Natural killer cell treated with Interleukin-12 subunit alpha and Interleukin-12 subunit beta and Interleukin-15 and Interleukin-18, amount 100 ng/mL, for 72 hours (primary cell): ENCODE measurements around the gene NUDT9. TPM values are rescaled to one million over a fixed set of nuclear protein-coding genes. Genes with fewer than 3 reads are reported as not detected.
"Not testable (repeated sequence)": the region's sequence is repeated elsewhere in the genome, so short reads cannot be mapped to it uniquely, and the experiment has no call there.

Experiments used
- ATAC-seq, 2 donors: fragments of 150-1000 bp; cut with Tn5 transposase in 1 of 2; sonication (Bioruptor Pico), chemical (Tn5 transposase) in 1 of 2; 2 replicates each; pipeline ENCODE4 v1.10.0; 2021
- DNase-seq: peaks from one replicate; pipeline ENCODE4 v3.0.0; 2022; ENCODE audit warnings: low spot score
- H3K27ac Mint-ChIP-seq, 2 donors: 1 replicate in 1 of 2; 2 replicates in 1 of 2; pipeline ENCODE4 v1.8.0; 2022; ENCODE audit warnings: mixed read lengths in 2 of 2, mild to moderate bottlenecking in 1 of 2, moderate library complexity in 1 of 2
- H3K27me3 Mint-ChIP-seq, 2 donors: 1 replicate in 1 of 2; 2 replicates in 1 of 2; pipeline ENCODE4 v1.8.0; 2022; ENCODE audit warnings: mixed read lengths in 2 of 2
- H3K36me3 Mint-ChIP-seq: one replicate; pipeline ENCODE4 v1.8.0; 2022; ENCODE audit warnings: mixed read lengths
- H3K4me1 Mint-ChIP-seq, 2 donors: 1 replicate in 1 of 2; 2 replicates in 1 of 2; pipeline ENCODE4 v1.8.0; 2022; ENCODE audit warnings: low read depth in 2 of 2, mixed read lengths in 2 of 2, mild to moderate bottlenecking in 1 of 2
- H3K4me3 Mint-ChIP-seq: one replicate; pipeline ENCODE4 v1.8.0; 2022; ENCODE audit warnings: mixed read lengths
- H3K9me3 Mint-ChIP-seq: 2 replicates; pipeline ENCODE4 v1.8.0; 2022; ENCODE audit warnings: mixed read lengths
- total RNA-seq, 2 donors: library from RNA; stranded (reverse); gene quantifications; one replicate each; pipeline ENCODE4 v1.2.3, GENCODE V29; 2022

The NUDT9 gene
- total RNA-seq, 2 donors from 2014 or later = 14.6 to 18.2 TPM

DNA sequence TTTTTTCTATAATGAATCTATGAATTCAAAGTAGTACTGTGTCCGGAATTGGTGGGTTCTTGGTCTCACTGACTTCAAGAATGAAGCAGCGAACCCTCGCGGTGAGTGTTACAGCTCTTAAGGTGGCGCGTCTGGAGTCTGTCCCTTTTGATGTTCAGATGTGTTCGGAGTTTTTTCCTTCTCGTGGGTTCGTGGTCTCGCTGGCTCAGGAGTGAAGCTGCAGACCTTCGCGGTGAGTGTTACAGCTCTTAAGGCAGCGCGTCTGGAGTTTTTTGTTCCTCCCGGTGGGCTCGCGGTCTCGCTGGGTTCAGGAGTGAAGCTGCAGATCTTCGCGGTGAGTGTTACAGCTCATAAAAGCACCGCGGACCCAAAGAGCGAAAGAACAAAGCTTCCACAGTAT is 27.3 kb upstream of the NUDT9 start:
- not testable (repeated sequence) for ATAC-seq, H3K27me3 Mint-ChIP-seq, H3K4me1 Mint-ChIP-seq, H3K36me3 Mint-ChIP-seq, H3K27ac Mint-ChIP-seq, DNase-seq, H3K9me3 Mint-ChIP-seq
- peak overlapping the region; percentile 56 for H3K4me3 Mint-ChIP-seq

DNA sequence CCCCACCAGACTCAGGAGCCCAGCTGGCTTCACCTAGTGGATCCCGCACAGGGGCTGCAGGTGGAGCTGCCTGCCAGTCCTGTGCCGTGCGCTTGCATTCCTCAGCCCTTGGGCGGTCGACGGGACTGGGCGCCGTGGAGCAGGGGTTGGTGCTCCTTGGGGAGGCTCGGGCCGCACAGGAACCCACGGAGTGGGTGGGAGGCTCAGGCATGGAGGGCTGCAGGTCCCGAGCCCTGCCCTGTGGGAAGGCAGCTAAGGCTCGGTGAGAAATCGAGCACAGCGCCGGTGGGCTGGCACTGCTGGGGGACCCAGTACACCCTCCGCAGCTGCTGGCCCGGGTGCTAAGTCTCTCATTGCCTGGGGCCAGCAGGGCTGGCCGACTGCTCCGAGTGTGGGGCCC is 26.5 kb upstream of the NUDT9 start:
- H3K4me3 Mint-ChIP-seq, H3K27me3 Mint-ChIP-seq, H3K27ac Mint-ChIP-seq, ATAC-seq, H3K36me3 Mint-ChIP-seq, DNase-seq, H3K4me1 Mint-ChIP-seq, H3K9me3 Mint-ChIP-seq: not testable (repeated sequence)

DNA sequence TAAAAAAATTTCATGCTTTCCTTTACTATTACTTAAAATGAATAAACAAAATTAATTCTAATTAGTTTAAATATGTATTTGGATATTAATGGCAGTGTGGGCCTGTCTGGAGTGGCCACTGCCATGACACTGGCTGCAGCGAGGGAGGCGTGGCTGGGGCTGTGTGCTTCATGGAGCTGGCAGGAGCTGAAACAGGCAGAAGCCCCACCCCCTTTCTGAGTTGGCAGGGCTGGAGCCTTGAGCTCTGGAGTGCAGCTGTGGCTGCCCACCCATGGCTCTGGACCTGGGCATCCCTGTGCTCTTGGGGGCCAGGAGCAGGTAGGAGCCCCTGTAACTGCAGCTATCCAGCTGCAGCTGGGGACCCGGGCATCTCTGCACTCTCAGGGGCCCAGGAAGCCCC is 23.2 kb upstream of the NUDT9 start:
- Mint-ChIP-seq H3K4me3 (no peak overlapping the region), H3K27me3 (no peaks in the 10 kb centered on the region), H3K27ac (no peak overlapping the region), H3K9me3 (no peaks in the 10 kb centered on the region), H3K4me1 (no peaks in the 10 kb centered on the region), H3K36me3 (no peaks in the 10 kb centered on the region)
- DNase-seq (no peak), ATAC-seq (no peak)

DNA sequence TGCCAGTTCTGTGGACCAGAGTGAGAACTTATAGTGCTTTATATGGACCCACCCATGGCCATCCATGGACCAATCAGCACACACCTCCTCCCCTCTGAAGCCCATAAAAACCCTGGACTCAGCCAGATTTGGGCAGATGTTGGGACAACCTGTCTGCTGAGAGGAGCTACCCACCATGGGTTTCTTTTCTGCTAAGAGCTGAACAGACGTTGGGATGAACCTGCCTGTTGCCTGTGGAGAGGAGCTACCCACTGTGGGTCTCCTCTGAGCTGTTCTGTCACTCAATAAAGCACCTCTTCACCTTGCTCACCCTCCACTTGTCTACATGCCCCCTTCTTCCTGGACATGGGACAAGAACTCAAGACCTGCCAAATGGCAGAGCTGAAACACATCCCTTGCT is 22.4 kb upstream of the NUDT9 start:
- no peak for DNase-seq
- Mint-ChIP-seq H3K27ac (no peak overlapping the region), H3K4me1 (no peaks in the 10 kb centered on the region), H3K4me3 (no peak overlapping the region), H3K36me3 (no peaks in the 10 kb centered on the region), H3K27me3 (no peaks in the 10 kb centered on the region), H3K9me3 (no peaks in the 10 kb centered on the region)
- no peak for ATAC-seq

DNA sequence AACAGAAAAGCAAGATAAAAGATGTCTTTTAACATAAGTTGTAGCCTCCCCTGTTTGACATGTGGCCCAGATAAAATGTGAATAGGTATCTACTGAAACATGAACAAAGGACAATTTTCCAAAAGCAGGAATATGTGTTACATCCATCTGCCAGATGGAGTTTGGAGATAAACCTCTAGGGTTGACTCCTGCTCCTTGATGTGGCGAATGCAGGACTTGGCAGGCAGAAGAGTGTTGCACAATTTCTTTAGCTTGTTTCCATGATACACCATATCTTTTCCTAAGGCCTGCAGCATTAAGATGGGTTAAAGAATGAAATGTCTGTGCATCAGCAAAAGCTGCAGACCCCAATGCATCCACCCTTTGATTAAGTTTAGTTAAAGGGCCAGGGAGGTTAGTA is 18.6 kb upstream of the NUDT9 start:
- not testable (repeated sequence) for H3K9me3 Mint-ChIP-seq, DNase-seq, H3K4me3 Mint-ChIP-seq, H3K27me3 Mint-ChIP-seq, ATAC-seq, H3K27ac Mint-ChIP-seq, H3K36me3 Mint-ChIP-seq
- H3K4me1 Mint-ChIP-seq = peaks cover 10 to 17% of the 10 kb centered on the region in 2 donors

DNA sequence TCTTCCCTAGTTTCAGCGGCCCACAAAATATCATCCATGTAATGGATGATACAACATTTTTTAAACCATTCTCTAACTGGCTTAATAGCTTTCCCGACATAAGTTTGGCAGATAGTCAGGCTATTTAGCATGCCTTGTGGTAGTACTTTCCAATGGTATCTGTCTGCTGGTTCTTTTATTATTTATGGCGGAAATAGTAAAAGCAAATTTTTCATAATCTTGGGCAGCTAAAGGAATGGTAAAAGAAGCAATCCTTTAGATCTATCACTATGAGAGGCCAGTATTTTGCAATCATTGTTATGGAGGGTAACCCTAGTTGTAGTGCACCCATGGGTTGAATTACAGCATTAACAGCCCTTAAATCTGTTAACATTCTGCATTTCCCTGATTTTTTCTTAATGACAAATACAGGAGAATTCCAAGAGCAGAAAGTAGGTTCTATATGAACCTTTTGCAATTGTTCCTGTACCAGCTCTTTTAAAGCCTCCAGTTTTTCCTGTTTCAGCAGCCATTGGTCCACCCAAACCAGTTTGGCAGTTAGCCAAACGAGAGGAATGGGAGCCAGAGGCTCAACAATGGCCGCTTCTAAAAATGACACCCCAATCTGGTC is 17.1 kb upstream of the NUDT9 start:
- H3K4me1 Mint-ChIP-seq = peaks cover 10 to 17% of the 10 kb centered on the region in 2 donors
- no peak overlapping the region for H3K4me3 Mint-ChIP-seq
- H3K36me3 Mint-ChIP-seq = no peaks in the 10 kb centered on the region
- peaks cover 6 to 12% of the 10 kb centered on the region in 2 donors for H3K27me3 Mint-ChIP-seq
- DNase-seq (no peak), ATAC-seq (no peak)
- H3K9me3 Mint-ChIP-seq = peaks cover 3% of the 10 kb centered on the region
- H3K27ac Mint-ChIP-seq = no peak overlapping the region

DNA sequence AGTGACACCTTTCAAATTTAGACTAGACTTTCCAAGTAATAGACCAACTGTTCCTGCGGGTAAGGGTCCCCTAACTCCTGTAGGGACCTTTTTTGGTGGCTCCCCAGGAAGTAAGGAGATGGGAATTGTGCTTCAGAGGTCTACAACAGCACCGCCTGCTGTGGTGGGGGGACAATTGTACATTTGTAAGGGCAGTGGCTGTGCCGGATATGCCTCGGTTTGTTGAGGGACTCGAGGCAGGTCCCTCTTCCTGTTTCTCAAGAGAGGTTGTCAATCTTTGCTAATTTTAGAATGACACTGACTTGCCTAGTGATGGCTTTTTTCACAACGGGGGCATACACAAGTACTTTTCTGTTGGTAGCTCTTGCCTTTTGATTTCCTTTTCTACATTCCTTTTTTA is 15.9 kb upstream of the NUDT9 start:
- Mint-ChIP-seq H3K27me3 (peaks cover 6 to 14% of the 10 kb centered on the region in 2 donors), H3K27ac (peak overlapping the region; percentile 58 to 88), H3K9me3 (peaks cover 3% of the 10 kb centered on the region), H3K36me3 (no peaks in the 10 kb centered on the region), H3K4me1 (peaks cover 10 to 17% of the 10 kb centered on the region in 2 donors), H3K4me3 (peak overlapping the region; percentile 72)
- peak; percentile 68 to 76 for ATAC-seq
- DNase-seq = no peak

DNA sequence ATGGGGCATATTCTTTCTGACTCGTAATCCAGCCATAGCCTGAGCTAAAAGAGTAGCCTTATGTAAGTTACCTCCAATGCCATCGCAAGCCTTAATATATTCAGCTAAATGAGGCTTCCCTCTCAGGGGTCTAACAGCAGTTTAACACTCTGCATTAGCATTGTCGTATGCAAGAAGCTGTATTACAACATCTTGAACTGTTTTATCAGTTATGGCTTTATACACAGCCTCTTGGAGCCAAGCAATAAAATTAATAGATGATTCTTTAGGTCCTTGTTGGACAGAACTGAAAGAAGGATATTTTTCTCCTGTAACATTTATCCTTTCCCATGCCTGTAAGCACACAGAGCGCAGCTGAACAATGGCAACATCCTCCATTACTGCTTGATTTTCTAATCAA is 15.5 kb upstream of the NUDT9 start:
- H3K4me1 Mint-ChIP-seq = peaks cover 10 to 17% of the 10 kb centered on the region in 2 donors
- not testable (repeated sequence) for H3K9me3 Mint-ChIP-seq, DNase-seq, ATAC-seq, H3K36me3 Mint-ChIP-seq
- peak overlapping the region; percentile 72 for H3K4me3 Mint-ChIP-seq
- H3K27ac Mint-ChIP-seq = peak overlapping the region; percentile 58 to 88
- H3K27me3 Mint-ChIP-seq = peaks cover 6 to 14% of the 10 kb centered on the region in 2 donors

DNA sequence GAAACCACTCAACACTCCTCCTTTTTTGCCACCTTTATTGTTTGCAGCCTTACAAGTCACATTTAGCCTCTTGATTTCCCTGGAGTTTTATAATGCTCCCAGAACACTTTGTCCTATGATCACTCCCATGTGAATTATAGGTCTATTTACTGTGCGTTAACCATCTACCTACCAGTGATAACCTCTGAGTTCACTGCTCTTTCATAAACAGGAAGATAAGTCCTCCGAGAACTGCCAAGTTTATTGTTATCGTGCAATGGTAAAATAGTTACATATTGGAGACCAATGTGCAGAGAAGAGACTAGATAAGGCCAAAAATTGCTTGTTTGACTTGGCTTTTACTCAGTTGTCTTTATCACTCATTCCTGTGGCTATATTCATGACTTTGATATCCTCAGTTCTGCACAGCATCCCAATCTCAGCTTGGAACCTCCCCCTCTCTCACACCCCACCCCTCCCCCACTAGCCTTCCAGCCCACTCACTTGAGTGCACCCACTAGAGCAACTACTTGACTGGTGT is 12.9 kb upstream of the NUDT9 start:
- H3K27me3 Mint-ChIP-seq = peaks cover 12 to 25% of the 10 kb centered on the region in 2 donors
- H3K9me3 Mint-ChIP-seq = peaks cover 3% of the 10 kb centered on the region
- H3K4me3 Mint-ChIP-seq = no peak overlapping the region
- DNase-seq = no peak
- peaks cover 10 to 17% of the 10 kb centered on the region in 2 donors for H3K4me1 Mint-ChIP-seq
- no peak for ATAC-seq
- H3K36me3 Mint-ChIP-seq = no peaks in the 10 kb centered on the region
- no peak overlapping the region for H3K27ac Mint-ChIP-seq

DNA sequence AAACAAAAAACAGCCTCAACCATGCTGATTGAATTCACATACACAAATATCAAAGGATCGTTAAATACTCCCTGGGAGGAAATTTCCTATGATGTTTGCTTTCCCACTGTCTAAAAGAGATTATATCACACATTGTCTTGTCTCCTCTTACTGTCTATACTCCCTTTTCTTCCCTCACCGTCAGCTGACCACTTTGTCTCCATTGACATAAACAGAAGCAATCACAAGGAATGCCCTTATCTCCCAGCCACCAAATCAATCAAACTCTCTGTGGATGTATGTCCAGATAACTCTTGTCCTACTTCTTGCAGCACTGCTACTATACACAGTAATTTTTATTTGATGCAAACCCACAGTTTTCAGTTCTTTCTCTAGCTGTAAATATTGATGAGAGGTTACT is 12.2 kb upstream of the NUDT9 start:
- ATAC-seq (no peak), DNase-seq (no peak)
- H3K4me1 Mint-ChIP-seq = peaks cover 10 to 17% of the 10 kb centered on the region in 2 donors
- H3K36me3 Mint-ChIP-seq = no peaks in the 10 kb centered on the region
- no peak overlapping the region for H3K4me3 Mint-ChIP-seq
- no peak overlapping the region for H3K27ac Mint-ChIP-seq
- peaks cover 15 to 31% of the 10 kb centered on the region in 2 donors for H3K27me3 Mint-ChIP-seq
- peaks cover 3% of the 10 kb centered on the region for H3K9me3 Mint-ChIP-seq

DNA sequence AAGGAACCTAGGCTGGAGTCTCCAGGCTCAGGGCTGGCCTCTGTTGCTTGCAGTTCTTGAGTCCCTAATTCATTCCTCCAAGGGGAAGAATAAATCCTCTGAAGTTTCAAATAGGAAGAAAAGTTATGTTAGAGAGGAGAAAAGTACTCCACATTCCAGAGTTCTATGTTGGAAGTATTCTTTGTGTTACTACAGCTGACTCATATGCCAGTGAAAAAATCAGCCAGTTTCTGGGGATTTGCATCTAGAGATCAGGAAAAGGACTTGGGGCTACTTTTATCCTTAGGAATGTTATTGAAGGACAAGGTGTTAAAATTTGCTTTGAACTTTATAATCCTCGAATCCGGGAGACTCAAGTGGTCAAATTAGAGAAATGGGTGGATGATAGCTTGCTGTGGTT is 11.7 kb upstream of the NUDT9 start:
- H3K9me3 Mint-ChIP-seq = peaks cover 3% of the 10 kb centered on the region
- ATAC-seq (no peak), DNase-seq (no peak)
- peaks cover 15 to 31% of the 10 kb centered on the region in 2 donors for H3K27me3 Mint-ChIP-seq
- peaks cover 10 to 17% of the 10 kb centered on the region in 2 donors for H3K4me1 Mint-ChIP-seq
- H3K36me3 Mint-ChIP-seq = no peaks in the 10 kb centered on the region
- no peak overlapping the region for H3K4me3 Mint-ChIP-seq
- H3K27ac Mint-ChIP-seq = no peak overlapping the region

DNA sequence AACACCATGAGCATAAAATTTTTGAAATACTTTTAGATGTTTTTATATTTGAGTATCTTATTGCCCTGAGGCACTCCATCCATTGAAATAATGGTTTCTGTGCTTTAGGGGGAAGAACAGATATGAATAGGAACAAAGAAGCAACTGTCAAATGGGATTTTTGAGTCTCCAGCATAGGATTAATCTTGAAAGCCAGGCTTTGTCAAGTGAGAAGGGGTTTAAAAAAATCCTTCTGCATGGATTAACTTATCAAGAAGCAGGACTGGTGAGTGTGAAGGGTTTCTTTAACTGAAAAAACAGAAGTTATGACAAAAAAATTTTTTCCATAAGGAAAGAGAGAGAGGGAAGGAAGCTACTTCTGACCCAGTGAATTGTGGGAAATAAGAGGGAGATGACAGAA is 7.6 kb upstream of the NUDT9 start:
- Mint-ChIP-seq H3K27me3 (peaks cover 19 to 24% of the 10 kb centered on the region in 2 donors), H3K4me1 (no peaks in the 10 kb centered on the region), H3K36me3 (no peaks in the 10 kb centered on the region), H3K27ac (no peak overlapping the region), H3K4me3 (no peak overlapping the region), H3K9me3 (no peaks in the 10 kb centered on the region)
- DNase-seq (no peak), ATAC-seq (no peak)

DNA sequence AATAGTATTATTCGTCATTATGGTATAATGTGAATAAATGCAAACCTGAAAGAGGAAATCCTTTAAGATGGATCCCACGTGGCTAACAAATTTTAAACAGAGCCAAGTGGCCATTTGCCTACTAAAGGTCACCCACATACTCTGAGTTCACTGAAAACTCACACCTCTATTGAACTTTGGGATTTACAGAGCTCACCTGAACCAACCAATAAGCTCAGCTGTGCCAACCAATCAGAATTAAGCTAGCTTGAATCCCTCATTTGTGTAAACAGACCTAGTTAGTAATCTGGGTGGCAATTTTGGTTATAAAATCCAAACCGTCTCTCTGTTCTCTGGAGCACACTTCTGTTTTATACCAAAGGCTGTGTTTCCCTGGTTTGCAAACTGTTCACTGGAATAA is 5.4 kb upstream of the NUDT9 start:
- ATAC-seq (no peak), DNase-seq (no peak)
- no peak overlapping the region for H3K27ac Mint-ChIP-seq
- H3K4me1 Mint-ChIP-seq = peaks cover 0 to 7% of the 10 kb centered on the region in 2 donors
- H3K4me3 Mint-ChIP-seq = no peak overlapping the region
- peaks cover 14 to 17% of the 10 kb centered on the region in 2 donors for H3K27me3 Mint-ChIP-seq
- H3K9me3 Mint-ChIP-seq = no peaks in the 10 kb centered on the region
- H3K36me3 Mint-ChIP-seq = no peaks in the 10 kb centered on the region

DNA sequence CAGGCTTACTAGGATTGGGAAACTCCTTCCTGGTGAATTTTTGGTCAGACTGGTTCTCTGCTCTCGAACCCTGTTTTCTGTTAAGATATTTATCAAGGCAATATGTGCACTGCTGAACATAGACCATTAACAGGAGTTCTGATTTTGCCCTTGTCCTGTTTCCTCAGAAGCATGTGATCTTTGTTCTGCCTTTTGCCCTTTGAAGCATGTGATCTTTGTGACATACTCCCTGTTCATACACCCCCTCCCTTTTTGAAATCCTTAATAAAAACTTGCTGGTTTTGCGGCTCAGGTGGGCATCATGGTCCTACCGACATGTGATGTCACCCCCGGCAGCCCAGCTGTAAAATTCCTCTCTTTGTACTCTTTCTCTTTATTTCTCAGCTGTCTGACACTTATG is 4.0 kb upstream of the NUDT9 start:
- not testable (repeated sequence) for H3K4me3 Mint-ChIP-seq, H3K9me3 Mint-ChIP-seq, ATAC-seq, H3K27ac Mint-ChIP-seq, DNase-seq, H3K36me3 Mint-ChIP-seq
- H3K27me3 Mint-ChIP-seq = peaks cover 11% of the 10 kb centered on the region in 2 donors
- H3K4me1 Mint-ChIP-seq = peaks cover 12 to 14% of the 10 kb centered on the region in 2 donors
